HUES6 (cell line): ENCODE data around the gene PYCR2.

Experiments
- H3K27ac ChIP-seq: 2 replicates; pipeline ENCODE4 v1.7.0; 2013; ENCODE audit warnings: low read depth, mild to moderate bottlenecking, low read length, inconsistent platforms
- H3K27me3 ChIP-seq: 2 replicates; pipeline ENCODE4 v1.6.1; 2013; ENCODE audit warnings: low read length; ENCODE audit not compliant: control insufficient read depth, insufficient read depth
- H3K36me3 ChIP-seq: 2 replicates; pipeline ENCODE4 v1.6.1; 2013; ENCODE audit warnings: low read length; ENCODE audit not compliant: control insufficient read depth, insufficient read depth
- H3K4me1 ChIP-seq: 2 replicates; pipeline ENCODE4 v1.6.1; 2013; ENCODE audit warnings: low read length; ENCODE audit not compliant: control insufficient read depth, insufficient read depth
- H3K4me3 ChIP-seq: 2 replicates; pipeline ENCODE4 v1.5.1; 2013; ENCODE audit warnings: low read depth, low read length
- H3K9ac ChIP-seq: one replicate; pipeline ENCODE4 v1.6.1; 2013; ENCODE audit warnings: mild to moderate bottlenecking, low read length
- H3K9me3 ChIP-seq: 2 replicates; pipeline ENCODE4 v1.6.1; 2013; ENCODE audit warnings: low read depth, low read length; ENCODE audit not compliant: control insufficient read depth, insufficient read depth

Gene PYCR2

DNA sequence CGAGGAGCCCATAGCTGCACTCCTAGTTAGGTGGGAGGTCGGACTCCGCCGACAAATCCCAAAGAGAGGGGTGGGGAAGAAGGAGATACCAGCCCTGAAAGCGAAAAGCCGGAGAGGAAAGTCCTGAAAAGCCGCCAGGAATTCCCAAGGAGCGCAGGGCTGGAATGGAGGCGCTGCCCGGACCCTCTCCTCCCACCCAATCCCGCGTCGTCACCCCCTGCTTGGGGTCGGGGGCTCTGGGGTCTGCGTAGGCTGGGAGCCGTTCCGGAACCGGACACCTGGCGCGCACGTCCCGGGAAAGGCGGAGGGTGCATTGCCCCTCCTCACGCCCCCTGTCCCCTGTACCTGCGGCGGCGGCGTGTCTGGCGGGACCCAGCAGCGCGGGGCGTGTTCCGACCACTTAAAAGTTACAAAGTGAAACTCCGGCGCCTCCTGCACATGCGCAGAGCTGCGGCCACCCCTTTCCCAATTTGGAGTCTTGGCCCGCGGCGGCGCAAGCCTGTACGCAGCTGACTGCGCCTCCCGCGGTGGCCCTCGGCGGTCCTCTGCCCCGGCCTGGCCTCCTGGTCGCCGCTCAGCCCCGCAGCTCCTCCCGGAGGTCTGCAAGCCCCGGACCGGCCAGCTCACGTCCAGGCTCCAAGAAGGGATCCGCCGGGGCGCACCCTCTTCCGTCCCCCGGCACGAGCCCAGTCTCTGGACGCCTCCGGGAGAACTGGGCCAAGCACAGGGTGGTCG is 41.9 kb downstream of the PYCR2 start, which contains the start of gene TMEM63A:
TMEM63A (minus strand) TSS at position 422 of the 735 bp plus-strand sequence. CDS start 4,800 bp downstream, outside the sequence.
- Histone ChIP-seq H3K4me1 (peaks cover 31% of the 10 kb centered on the region), H3K27me3 (peaks cover 4% of the 10 kb centered on the region; the same call in 1 of the 2 replicates), H3K27ac (peak within 1 kb of the TSS; percentile 95)

GRCh38 chr1:225881081-225881958 is 42.7 kb downstream of the PYCR2 start:
- H3K36me3 ChIP-seq: peaks cover 20% of the 10 kb centered on the region
- H3K4me1 ChIP-seq: peaks cover 32% of the 10 kb centered on the region
- H3K9ac ChIP-seq: peak overlapping the region; percentile 98
- H3K27me3 ChIP-seq: peaks cover 4% of the 10 kb centered on the region; the same call in 1 of the 2 replicates
- peak overlapping the region; percentile 97 for H3K4me3 ChIP-seq
- H3K9me3 ChIP-seq: no peaks in the 10 kb centered on the region
- peak overlapping the region; percentile 95 for H3K27ac ChIP-seq

More for the DNA sequence above, 41.9 kb downstream of the PYCR2 start, which contains the start of gene TMEM63A:
- Histone ChIP-seq H3K4me3 (peak within 1 kb of the TSS; percentile 97), H3K9ac (peak within 1 kb of the TSS; percentile 98), H3K36me3 (peaks cover 20% of the 10 kb centered on the region), H3K9me3 (no peaks in the 10 kb centered on the region)

DNA sequence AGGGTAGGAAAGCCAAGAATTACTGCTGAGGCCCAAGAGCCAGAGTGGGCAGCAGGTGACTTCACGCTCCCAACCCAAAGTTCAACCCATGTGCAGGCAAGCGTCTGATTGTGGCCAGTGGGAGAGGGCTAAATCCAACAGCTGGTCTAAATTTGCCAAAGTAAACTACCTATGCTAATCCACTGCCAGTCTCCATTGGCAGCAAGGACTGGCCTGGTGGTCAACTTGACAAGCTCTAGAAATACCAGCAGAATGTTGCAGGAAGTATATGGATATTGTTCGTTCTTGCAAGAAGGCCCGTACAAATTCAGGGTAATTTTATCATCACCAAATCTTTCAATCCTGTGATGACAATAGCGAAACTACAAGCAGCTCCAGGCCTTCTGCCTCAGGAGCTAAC is 43.4 kb downstream of the PYCR2 start:
- Histone ChIP-seq H3K27me3 (0 out of 2 replicates have a peak, but pooled peaks cover 4% of the 10 kb centered on the region), H3K4me1 (peaks cover 35% of the 10 kb centered on the region), H3K9ac (peak overlapping the region; percentile 11), H3K27ac (no peak overlapping the region), H3K36me3 (peaks cover 20% of the 10 kb centered on the region), H3K9me3 (no peaks in the 10 kb centered on the region), H3K4me3 (peak overlapping the region; percentile 97)

DNA sequence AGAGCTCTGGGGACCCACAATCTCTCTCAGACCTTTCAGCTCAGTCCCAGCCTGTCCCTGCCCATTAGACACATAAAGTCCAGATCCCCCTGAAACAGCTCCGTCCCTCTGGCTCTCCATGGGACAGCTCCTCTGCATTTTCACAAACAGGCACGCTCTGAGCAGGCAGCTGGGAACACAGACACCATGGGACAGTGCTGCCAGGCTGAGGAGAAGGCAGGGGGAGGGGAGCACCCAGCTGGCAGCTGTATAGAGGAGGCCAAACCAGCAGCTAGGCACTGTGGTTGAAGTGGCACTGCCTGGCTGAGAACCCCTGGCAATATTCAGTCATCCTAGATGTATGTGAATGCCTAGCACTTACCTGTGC is 43.8 kb downstream of the PYCR2 start:
- peaks cover 24% of the 10 kb centered on the region for H3K36me3 ChIP-seq
- peak overlapping the region; percentile 97; the same call in 1 of the 2 replicates for H3K4me3 ChIP-seq
- H3K27ac ChIP-seq: no peak overlapping the region
- no peaks in the 10 kb centered on the region for H3K9me3 ChIP-seq
- H3K9ac ChIP-seq: peak overlapping the region; percentile 11
- H3K27me3 ChIP-seq: 0 out of 2 replicates have a peak, but pooled peaks cover 4% of the 10 kb centered on the region
- peaks cover 35% of the 10 kb centered on the region for H3K4me1 ChIP-seq

DNA sequence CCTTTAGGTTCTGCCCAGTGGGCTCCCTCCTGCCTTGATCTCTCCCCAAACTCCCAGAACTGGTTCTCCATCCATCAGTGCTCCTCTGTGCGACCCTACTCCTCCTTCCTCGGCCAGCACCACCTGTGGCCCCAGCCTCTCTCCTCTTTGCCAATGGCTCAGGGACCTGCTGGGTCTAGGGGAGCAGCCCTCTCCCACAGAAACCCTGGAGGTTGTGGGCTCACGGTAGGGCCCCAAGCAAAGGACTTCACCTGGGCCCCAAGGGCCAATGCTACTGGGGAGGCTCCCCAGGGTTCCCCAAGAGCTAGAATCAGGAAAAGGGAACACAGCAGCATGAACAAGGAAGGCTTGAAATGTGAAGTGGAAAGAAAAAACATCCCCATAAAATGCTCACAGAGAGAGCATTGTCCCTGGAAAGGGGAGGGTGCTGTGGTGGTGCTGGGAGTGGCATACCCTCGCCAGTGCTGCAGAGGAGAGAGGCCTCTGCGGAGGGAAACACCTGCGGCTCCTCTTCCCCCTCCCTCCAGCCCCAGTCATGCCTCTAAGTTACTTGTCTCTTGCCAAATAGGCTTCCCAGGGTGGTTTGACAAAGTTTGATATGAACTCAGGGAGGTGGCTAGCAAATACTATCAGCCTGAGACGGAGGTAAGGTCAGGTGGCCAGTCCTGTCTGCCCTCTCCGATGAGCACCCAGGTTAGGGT is 44.4 kb downstream of the PYCR2 start:
- H3K27ac ChIP-seq: no peak overlapping the region
- H3K9ac ChIP-seq: no peak overlapping the region
- H3K36me3 ChIP-seq: peaks cover 28% of the 10 kb centered on the region
- H3K4me1 ChIP-seq: peaks cover 35% of the 10 kb centered on the region
- H3K4me3 ChIP-seq: peak overlapping the region; percentile 6; the same call in 1 of the 2 replicates
- H3K9me3 ChIP-seq: no peaks in the 10 kb centered on the region
- 0 out of 2 replicates have a peak, but pooled peaks cover 4% of the 10 kb centered on the region for H3K27me3 ChIP-seq

DNA sequence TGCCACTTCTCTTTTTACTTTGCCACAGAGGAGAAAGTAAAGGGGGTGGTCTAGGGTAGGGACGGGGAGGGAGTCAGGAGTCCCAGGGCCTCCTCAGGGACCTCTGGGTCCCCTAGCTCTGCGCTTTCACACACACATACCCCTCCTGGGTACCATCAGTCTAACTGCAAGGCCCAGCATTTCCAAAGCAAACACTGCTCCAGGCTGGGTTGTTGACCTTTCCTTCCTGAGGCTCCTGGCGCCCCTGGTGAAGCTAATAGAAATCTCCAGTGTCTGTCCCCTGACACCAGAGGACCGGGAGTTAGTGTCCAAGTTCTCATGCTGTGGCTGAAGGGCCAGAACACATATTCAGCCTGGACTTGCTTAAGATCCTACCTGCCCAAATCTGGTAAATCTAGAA is 45.8 kb downstream of the PYCR2 start:
- Histone ChIP-seq H3K27me3 (no peaks in the 10 kb centered on the region), H3K9me3 (no peaks in the 10 kb centered on the region), H3K4me3 (no peak overlapping the region), H3K4me1 (peaks cover 30% of the 10 kb centered on the region), H3K36me3 (peaks cover 41% of the 10 kb centered on the region), H3K9ac (no peak overlapping the region), H3K27ac (no peak overlapping the region)

DNA sequence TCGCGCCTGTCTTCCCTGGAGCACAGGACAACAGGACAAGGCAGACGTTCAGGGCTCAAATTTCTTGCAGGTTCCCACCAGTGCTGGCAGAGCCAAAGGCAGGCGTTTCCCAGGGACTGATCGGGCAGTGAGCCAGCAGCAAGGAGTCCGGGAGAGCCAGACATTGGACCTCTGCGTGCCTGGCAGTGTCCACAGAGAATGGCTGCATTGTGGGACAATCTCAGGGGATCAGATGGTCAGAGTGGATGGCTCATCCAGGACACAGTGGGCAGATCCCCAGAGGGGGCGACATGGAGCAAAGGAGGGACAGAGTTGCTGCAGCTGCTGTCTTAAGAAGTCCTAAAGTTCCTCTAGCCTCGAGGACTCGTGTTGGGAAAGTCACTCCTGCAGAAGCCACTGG is 46.5 kb downstream of the PYCR2 start:
- H3K36me3 ChIP-seq: peaks cover 46% of the 10 kb centered on the region
- peaks cover 30% of the 10 kb centered on the region for H3K4me1 ChIP-seq
- no peaks in the 10 kb centered on the region for H3K27me3 ChIP-seq
- H3K9ac ChIP-seq: no peak overlapping the region
- H3K9me3 ChIP-seq: no peaks in the 10 kb centered on the region
- H3K27ac ChIP-seq: no peak overlapping the region
- H3K4me3 ChIP-seq: no peak overlapping the region

GRCh38 chr1:225876900-225877510 is 47.0 kb downstream of the PYCR2 start:
- Histone ChIP-seq H3K9me3 (no peaks in the 10 kb centered on the region), H3K4me3 (no peak overlapping the region), H3K27me3 (no peaks in the 10 kb centered on the region), H3K9ac (no peak overlapping the region), H3K4me1 (peaks cover 32% of the 10 kb centered on the region), H3K27ac (no peak overlapping the region), H3K36me3 (peaks cover 49% of the 10 kb centered on the region)

- Histone ChIP-seq H3K9ac (peak overlapping the region; percentile 18), H3K27me3 (no peaks in the 10 kb centered on the region), H3K4me3 (no peak overlapping the region), H3K4me1 (peaks cover 25% of the 10 kb centered on the region), H3K36me3 (peaks cover 66% of the 10 kb centered on the region), H3K27ac (no peak overlapping the region; the same call in 1 of the 2 replicates), H3K9me3 (no peaks in the 10 kb centered on the region)
Measured at GRCh38 chr1:225875044-225875815, 48.8 kb downstream of the PYCR2 start.

DNA sequence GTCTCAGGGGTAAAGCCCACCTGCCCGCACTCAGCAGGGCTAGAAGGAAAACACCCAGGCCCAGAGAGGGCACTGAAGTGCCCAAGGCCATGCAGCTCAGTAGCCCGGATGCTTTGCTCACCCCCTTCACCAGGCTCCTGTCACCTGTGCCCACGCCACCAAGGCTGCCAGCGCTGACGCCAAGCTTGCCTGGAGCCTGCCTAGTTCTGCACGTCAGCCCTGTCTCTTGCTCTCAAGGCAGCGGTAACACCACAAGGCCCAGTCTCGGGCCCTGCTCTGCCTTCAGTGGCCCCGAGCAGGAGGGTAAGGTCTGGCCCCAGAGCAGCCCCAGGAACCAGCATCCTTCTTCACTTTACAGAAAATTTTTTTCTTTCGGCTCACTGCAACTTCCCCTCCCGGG is 49.6 kb downstream of the PYCR2 start:
- Histone ChIP-seq H3K9me3 (no peaks in the 10 kb centered on the region), H3K27me3 (no peaks in the 10 kb centered on the region), H3K9ac (no peak overlapping the region), H3K4me1 (peaks cover 19% of the 10 kb centered on the region; the same call in 1 of the 2 replicates), H3K27ac (no peak overlapping the region), H3K36me3 (peaks cover 72% of the 10 kb centered on the region), H3K4me3 (no peak overlapping the region)
